WTC11 (cell line): ENCODE results near the gene TAOK2. TPM values are rescaled to one million over a fixed set of nuclear protein-coding genes. Genes with fewer than 3 reads are reported as not detected.

Experiments
- ATAC-seq: fragments of 200-7000 bp; cut with Tn5 transposase; 2 replicates; pipeline ENCODE4 v1.10.0; 2021; ENCODE audit warnings: mild to moderate bottlenecking, moderate library complexity
- CTCF ChIA-PET: fragments of 300-600 bp; sonication (Branson Sonifier 250); formaldehyde crosslinking; loops from one replicate; lab custom pipeline; 2021; ENCODE audit warnings: antibody characterized with exemption; lab: Charles Lee
- POLR2A ChIA-PET: fragments of 350-600 bp; sonication (Branson Sonifier 250); formaldehyde crosslinking; loops from one replicate; lab custom pipeline; 2021; ENCODE audit warnings: antibody characterized with exemption; lab: Charles Lee
- DNase-seq: peaks from one replicate; pipeline ENCODE4 v3.0.0; 2021; ENCODE audit warnings: low spot score
- H3K27ac Mint-ChIP-seq: 2 replicates; pipeline ENCODE4 v1.8.0; 2021; ENCODE audit warnings: mixed read lengths
- H3K27me3 Mint-ChIP-seq: 2 replicates; pipeline ENCODE4 v1.8.0; 2021; ENCODE audit warnings: low read depth, mild to moderate bottlenecking, moderate library complexity, mixed read lengths
- H3K36me3 Mint-ChIP-seq: 2 replicates; pipeline ENCODE4 v1.8.0; 2021; ENCODE audit warnings: mixed read lengths
- H3K4me1 Mint-ChIP-seq: 2 replicates; pipeline ENCODE4 v1.8.0; 2022; ENCODE audit warnings: mixed read lengths
- H3K4me3 Mint-ChIP-seq: 2 replicates; pipeline ENCODE4 v1.8.0; 2021; ENCODE audit warnings: mild to moderate bottlenecking, moderate library complexity, mixed read lengths
- H3K9me3 Mint-ChIP-seq: 2 replicates; pipeline ENCODE4 v1.8.0; 2021; ENCODE audit warnings: mixed read lengths
- ATF1 ChIP-seq: sonication (generic); formaldehyde crosslinking; IDR thresholded peaks from 2 replicates; pipeline ENCODE4 v1.8.1; 2023; ENCODE audit warnings: mild to moderate bottlenecking, moderate library complexity, missing genetic modification reagents
- CREM ChIP-seq: sonication (generic); formaldehyde crosslinking; IDR thresholded peaks from 2 replicates; pipeline ENCODE4 v1.8.1; 2022; ENCODE audit warnings: mild to moderate bottlenecking, missing genetic modification reagents, moderate library complexity
- ETV6 ChIP-seq: sonication (generic); formaldehyde crosslinking; IDR thresholded peaks from 2 replicates; pipeline ENCODE4 v1.8.1; 2022; ENCODE audit warnings: mild to moderate bottlenecking, missing genetic modification reagents
- GTF2I ChIP-seq: fragments of 250-450 bp; sonication (Bioruptor Pico); conservative IDR thresholded peaks from 2 replicates; pipeline ENCODE4 v1.4.0; 2021; ENCODE audit warnings: mild to moderate bottlenecking
- IRF2 ChIP-seq: sonication (generic); formaldehyde crosslinking; IDR thresholded peaks from 2 replicates; pipeline ENCODE4 v1.8.0; 2022; ENCODE audit warnings: low read depth, missing genetic modification reagents, borderline replicate concordance
- JUN ChIP-seq: sonication (generic); formaldehyde crosslinking; IDR thresholded peaks from 2 replicates; pipeline ENCODE4 v1.8.0; 2023; ENCODE audit warnings: mild to moderate bottlenecking, missing genetic modification reagents
- KAT7 ChIP-seq: sonication (generic); formaldehyde crosslinking; IDR thresholded peaks from 2 replicates; pipeline ENCODE4 v1.8.1; 2023; ENCODE audit warnings: missing genetic modification reagents, mild to moderate bottlenecking, borderline replicate concordance
- NR1H2 ChIP-seq: sonication (generic); formaldehyde crosslinking; IDR thresholded peaks from 2 replicates; pipeline ENCODE4 v1.9.0; 2021; ENCODE audit warnings: mild to moderate bottlenecking, moderate library complexity, missing genetic modification reagents
- RELA ChIP-seq: sonication (generic); formaldehyde crosslinking; IDR thresholded peaks from 2 replicates; pipeline ENCODE4 v1.8.1; 2022; ENCODE audit warnings: missing genetic modification reagents, mild to moderate bottlenecking, borderline replicate concordance
- SMAD4 ChIP-seq: sonication (generic); formaldehyde crosslinking; IDR thresholded peaks from 2 replicates; pipeline ENCODE4 v1.8.0; 2022; ENCODE audit warnings: mild to moderate bottlenecking, missing genetic modification reagents
- TEAD4 ChIP-seq: sonication (generic); formaldehyde crosslinking; IDR thresholded peaks from 2 replicates; pipeline ENCODE4 v1.8.0; 2022; ENCODE audit warnings: mild to moderate bottlenecking, missing genetic modification reagents
- TP53 ChIP-seq: sonication (generic); formaldehyde crosslinking; IDR thresholded peaks from 2 replicates; pipeline ENCODE4 v1.8.1; 2023; ENCODE audit warnings: mild to moderate bottlenecking, missing genetic modification reagents
- ZBTB21 ChIP-seq: sonication (generic); formaldehyde crosslinking; IDR thresholded peaks from 2 replicates; pipeline ENCODE4 v1.8.1; 2023; ENCODE audit warnings: mild to moderate bottlenecking, missing genetic modification reagents, borderline replicate concordance
- ZNF232 ChIP-seq: sonication (generic); formaldehyde crosslinking; IDR thresholded peaks from 2 replicates; pipeline ENCODE4 v1.8.0; 2022; ENCODE audit warnings: mild to moderate bottlenecking, missing genetic modification reagents
- ZNF532 ChIP-seq: fragments of 250-450 bp; sonication (Bioruptor Pico); IDR thresholded peaks from 2 replicates; pipeline ENCODE4 v1.9.0; 2021; ENCODE audit warnings: mild to moderate bottlenecking, borderline replicate concordance
- total RNA-seq: library from RNA; stranded (reverse); gene quantifications from 3 replicates; pipeline ENCODE4 v1.2.3, GENCODE V29; 2021
- TF ChIP-seq, protein P1 (sequence below): sonication (generic); formaldehyde crosslinking; IDR thresholded peaks from 2 replicates; pipeline ENCODE4 v1.8.0; 2022; ENCODE audit warnings: mild to moderate bottlenecking, missing genetic modification reagents
- TF ChIP-seq, protein P2 (sequence below): sonication (generic); formaldehyde crosslinking; IDR thresholded peaks from 2 replicates; pipeline ENCODE4 v1.8.0; 2022; ENCODE audit warnings: mild to moderate bottlenecking, missing genetic modification reagents
- TF ChIP-seq, protein P3 (sequence below): fragments of 250-450 bp; sonication (Bioruptor Pico); IDR thresholded peaks from 2 replicates; pipeline ENCODE4 v1.8.0; 2021; ENCODE audit warnings: mild to moderate bottlenecking
- TF ChIP-seq, protein P4 (sequence below): sonication (generic); formaldehyde crosslinking; IDR thresholded peaks from 2 replicates; pipeline ENCODE4 v1.8.0; 2023; ENCODE audit warnings: mild to moderate bottlenecking, missing genetic modification reagents
- TF ChIP-seq, protein P5 (sequence below): sonication (generic); formaldehyde crosslinking; IDR thresholded peaks from 2 replicates; pipeline ENCODE4 v1.8.0; 2022; ENCODE audit warnings: mild to moderate bottlenecking, missing genetic modification reagents

Gene TAOK2
- total RNA-seq, 1 experiment from 2014 or later, result 42.4 TPM

GRCh38 chr16:30025574-30025973 is 51.9 kb downstream of the TAOK2 start:
- peaks cover 27% of the 10 kb centered on the region for H3K4me1 Mint-ChIP-seq
- TF ChIP-seq JUN (CRISPR knock-in tag), result no peak
- TF ChIP-seq GTF2I (CRISPR knock-in tag), result no peak
- H3K27me3 Mint-ChIP-seq, result 0 out of 2 replicates have a peak, but pooled peaks cover 4% of the 10 kb centered on the region
- DNase-seq (no peak), ATAC-seq (no peak)
- ChIA-PET POLR2A (no interaction called here), CTCF (interaction anchor here (1.8 kb wide), 1 partner anchor 67 kb away, joined by 6 read pairs; no protein-coding TSS in a partner anchor)
- no peak overlapping the region for H3K4me3 Mint-ChIP-seq
- no peaks in the 10 kb centered on the region for H3K36me3 Mint-ChIP-seq
- no peak overlapping the region for H3K27ac Mint-ChIP-seq
- H3K9me3 Mint-ChIP-seq, result no peaks in the 10 kb centered on the region

GRCh38 chr16:30026449-30026848 is 52.8 kb downstream of the TAOK2 start:
- Mint-ChIP-seq H3K4me1 (peaks cover 25% of the 10 kb centered on the region), H3K9me3 (no peaks in the 10 kb centered on the region), H3K4me3 (no peak overlapping the region), H3K36me3 (no peaks in the 10 kb centered on the region), H3K27ac (no peak overlapping the region), H3K27me3 (peaks cover 5% of the 10 kb centered on the region; the same call in 1 of the 2 replicates)
- no peak for ATAC-seq
- DNase-seq, result no peak
- POLR2A ChIA-PET, result no interaction called here
- TF ChIP-seq ZNF532 (CRISPR knock-in tag), result no peak
- TF ChIP-seq SMAD4 (CRISPR knock-in tag), result no peak
- no peak for TF ChIP-seq IRF2
- TF ChIP-seq KAT7, result no peak
- TF ChIP-seq NR1H2 (CRISPR knock-in tag), result no peak
- TF ChIP-seq, protein P1, sequence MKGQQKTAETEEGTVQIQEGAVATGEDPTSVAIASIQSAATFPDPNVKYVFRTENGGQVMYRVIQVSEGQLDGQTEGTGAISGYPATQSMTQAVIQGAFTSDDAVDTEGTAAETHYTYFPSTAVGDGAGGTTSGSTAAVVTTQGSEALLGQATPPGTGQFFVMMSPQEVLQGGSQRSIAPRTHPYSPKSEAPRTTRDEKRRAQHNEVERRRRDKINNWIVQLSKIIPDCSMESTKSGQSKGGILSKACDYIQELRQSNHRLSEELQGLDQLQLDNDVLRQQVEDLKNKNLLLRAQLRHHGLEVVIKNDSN (CRISPR knock-in tag), result no peak
- no peak for TF ChIP-seq TEAD4
- TF ChIP-seq CREM, result no peak
- TF ChIP-seq, protein P2, sequence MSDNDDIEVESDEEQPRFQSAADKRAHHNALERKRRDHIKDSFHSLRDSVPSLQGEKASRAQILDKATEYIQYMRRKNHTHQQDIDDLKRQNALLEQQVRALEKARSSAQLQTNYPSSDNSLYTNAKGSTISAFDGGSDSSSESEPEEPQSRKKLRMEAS (CRISPR knock-in tag), result no peak
- no peak for TF ChIP-seq ATF1 (CRISPR knock-in tag)
- TF ChIP-seq TP53, result no peak
- no peak for TF ChIP-seq ZNF232 (CRISPR knock-in tag)
- no peak for TF ChIP-seq ETV6 (CRISPR knock-in tag)
- TF ChIP-seq, protein P3, sequence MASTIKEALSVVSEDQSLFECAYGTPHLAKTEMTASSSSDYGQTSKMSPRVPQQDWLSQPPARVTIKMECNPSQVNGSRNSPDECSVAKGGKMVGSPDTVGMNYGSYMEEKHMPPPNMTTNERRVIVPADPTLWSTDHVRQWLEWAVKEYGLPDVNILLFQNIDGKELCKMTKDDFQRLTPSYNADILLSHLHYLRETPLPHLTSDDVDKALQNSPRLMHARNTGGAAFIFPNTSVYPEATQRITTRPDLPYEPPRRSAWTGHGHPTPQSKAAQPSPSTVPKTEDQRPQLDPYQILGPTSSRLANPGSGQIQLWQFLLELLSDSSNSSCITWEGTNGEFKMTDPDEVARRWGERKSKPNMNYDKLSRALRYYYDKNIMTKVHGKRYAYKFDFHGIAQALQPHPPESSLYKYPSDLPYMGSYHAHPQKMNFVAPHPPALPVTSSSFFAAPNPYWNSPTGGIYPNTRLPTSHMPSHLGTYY (CRISPR knock-in tag), result no peak
- no peak for TF ChIP-seq ZBTB21
- no peak for TF ChIP-seq RELA (CRISPR knock-in tag)
- TF ChIP-seq, protein P4, sequence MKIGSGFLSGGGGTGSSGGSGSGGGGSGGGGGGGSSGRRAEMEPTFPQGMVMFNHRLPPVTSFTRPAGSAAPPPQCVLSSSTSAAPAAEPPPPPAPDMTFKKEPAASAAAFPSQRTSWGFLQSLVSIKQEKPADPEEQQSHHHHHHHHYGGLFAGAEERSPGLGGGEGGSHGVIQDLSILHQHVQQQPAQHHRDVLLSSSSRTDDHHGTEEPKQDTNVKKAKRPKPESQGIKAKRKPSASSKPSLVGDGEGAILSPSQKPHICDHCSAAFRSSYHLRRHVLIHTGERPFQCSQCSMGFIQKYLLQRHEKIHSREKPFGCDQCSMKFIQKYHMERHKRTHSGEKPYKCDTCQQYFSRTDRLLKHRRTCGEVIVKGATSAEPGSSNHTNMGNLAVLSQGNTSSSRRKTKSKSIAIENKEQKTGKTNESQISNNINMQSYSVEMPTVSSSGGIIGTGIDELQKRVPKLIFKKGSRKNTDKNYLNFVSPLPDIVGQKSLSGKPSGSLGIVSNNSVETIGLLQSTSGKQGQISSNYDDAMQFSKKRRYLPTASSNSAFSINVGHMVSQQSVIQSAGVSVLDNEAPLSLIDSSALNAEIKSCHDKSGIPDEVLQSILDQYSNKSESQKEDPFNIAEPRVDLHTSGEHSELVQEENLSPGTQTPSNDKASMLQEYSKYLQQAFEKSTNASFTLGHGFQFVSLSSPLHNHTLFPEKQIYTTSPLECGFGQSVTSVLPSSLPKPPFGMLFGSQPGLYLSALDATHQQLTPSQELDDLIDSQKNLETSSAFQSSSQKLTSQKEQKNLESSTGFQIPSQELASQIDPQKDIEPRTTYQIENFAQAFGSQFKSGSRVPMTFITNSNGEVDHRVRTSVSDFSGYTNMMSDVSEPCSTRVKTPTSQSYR (CRISPR knock-in tag), result no peak
- TF ChIP-seq, protein P5, sequence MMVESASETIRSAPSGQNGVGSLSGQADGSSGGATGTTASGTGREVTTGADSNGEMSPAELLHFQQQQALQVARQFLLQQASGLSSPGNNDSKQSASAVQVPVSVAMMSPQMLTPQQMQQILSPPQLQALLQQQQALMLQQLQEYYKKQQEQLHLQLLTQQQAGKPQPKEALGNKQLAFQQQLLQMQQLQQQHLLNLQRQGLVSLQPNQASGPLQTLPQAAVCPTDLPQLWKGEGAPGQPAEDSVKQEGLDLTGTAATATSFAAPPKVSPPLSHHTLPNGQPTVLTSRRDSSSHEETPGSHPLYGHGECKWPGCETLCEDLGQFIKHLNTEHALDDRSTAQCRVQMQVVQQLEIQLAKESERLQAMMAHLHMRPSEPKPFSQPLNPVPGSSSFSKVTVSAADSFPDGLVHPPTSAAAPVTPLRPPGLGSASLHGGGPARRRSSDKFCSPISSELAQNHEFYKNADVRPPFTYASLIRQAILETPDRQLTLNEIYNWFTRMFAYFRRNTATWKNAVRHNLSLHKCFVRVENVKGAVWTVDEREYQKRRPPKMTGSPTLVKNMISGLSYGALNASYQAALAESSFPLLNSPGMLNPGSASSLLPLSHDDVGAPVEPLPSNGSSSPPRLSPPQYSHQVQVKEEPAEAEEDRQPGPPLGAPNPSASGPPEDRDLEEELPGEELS, result no peak
- TF ChIP-seq, all 79 proteins: peak for 0
- CTCF ChIA-PET, result no interaction called here
